ENCODE results near the gene EP400. TPM values are rescaled to one million over a fixed set of nuclear protein-coding genes. Genes with fewer than 3 reads are reported as not detected.

EP400 gene
- polyA plus RNA-seq, 4 donors = 33.2 to 42.3 (median 34.3) TPM

DNA sequence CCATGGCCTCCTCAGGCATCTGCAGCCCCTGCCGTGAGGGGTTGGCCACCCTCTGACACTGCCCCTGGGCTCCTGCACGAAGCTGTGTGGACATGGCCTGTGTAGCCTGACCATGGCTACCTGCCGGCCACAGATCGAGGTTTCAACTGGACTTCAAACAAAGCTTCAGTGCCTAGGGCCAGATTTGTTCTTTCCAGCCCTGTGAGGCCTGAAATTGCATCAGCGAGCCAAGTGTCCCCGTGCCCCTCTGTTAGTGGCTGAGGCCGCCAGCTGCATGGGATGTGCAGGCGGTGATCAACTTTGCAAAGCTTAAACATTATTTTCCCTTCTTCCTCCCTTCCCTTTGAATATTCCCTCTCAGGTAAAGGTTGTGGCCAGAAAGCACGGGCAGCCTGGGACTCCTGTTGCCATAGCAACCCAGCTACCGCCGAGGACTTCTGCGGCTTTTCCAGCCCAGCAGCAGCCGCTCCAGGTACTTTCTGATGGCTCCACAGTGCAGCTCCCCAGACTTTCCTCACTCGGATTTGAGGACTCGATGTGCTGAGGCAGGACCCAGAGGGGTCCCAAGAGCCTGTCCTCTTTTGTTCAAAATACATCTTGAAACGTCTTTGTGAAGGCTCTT lies 158.6 kb downstream of the EP400 start:
- no peak for DNase-seq (ENCODE audit: low read depth in 4 of 4, low spot score in 3 of 4)

DNA sequence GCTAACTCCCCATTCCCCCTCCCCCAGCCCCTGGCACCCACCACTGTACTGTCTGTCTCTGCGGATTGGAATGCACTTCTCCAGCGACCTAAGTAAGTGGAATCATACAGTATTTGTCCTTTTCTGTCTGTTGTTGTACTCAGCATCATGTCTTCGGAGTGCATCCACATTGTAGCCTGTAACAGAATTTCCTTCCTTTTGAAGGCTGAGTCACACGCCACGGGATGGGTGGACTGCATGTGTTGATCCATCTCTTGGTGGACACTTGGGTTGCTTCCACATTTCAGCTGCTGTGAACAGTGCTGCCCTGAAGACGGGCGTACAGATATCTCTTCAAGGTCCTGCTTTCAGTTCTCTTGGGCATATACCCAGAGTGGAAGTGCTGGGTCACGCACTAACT lies 160.0 kb downstream of the EP400 start:
- DNase-seq (ENCODE audit: low read depth in 4 of 4, low spot score in 3 of 4) = no peak

DNA sequence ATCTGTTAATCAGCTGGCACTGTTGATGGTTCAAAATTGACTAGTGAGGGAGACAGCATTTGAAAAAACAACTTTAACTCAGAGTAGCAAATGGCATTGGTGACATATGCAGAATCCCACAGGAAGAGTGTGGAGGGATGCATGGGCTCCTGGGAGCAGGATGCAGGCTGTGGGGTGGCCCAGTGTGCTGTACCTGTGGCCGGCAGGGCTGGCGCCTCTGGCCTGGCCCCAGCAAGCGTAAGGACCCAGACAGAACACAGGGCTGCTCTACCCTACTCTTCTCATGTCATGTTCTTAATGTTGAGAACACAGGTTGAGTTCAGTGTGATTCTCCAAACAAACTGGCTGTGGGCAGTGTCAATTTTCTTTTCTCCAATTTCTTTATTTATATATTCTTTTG lies 160.9 kb downstream of the EP400 start:
- DNase-seq (ENCODE audit: low read depth in 4 of 4, low spot score in 3 of 4) = no peak

- DNase-seq (ENCODE audit: low read depth in 4 of 4, low spot score in 3 of 4) = no peak
Measured at GRCh38 chr12:132111654-132112304, 162.0 kb downstream of the EP400 start.

DNA sequence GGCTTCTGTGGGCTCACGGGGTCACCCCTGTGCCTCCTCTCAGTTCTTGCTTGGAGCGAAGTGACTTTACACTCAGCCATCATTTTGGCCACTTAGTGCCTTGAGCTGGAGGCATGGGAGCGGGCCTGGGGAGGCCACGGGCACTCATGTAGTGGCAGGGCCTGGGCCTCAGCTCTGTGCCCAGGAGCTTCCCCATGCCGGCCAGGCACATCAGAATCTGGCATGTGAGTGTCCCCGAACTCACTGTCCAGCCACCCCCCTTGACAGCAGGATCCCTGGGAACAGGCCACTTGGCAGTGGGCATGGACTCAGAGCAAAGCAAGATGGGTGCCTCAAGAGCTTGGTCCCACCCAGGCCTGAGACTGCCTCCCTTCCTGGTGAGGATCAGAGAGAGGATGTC lies 164.9 kb downstream of the EP400 start:
- no peak for DNase-seq (ENCODE audit: low read depth in 4 of 4, low spot score in 3 of 4)

GRCh38 chr12:132115500-132115899 lies 165.8 kb downstream of the EP400 start:
- DNase-seq (ENCODE audit: low read depth in 4 of 4, low spot score in 3 of 4) = no peak

- no peak for DNase-seq (ENCODE audit: low read depth in 4 of 4, low spot score in 3 of 4)
Measured at GRCh38 chr12:132116709-132117557, 167.2 kb downstream of the EP400 start.

- no peak for DNase-seq (ENCODE audit: low read depth in 4 of 4, low spot score in 3 of 4)
Measured at GRCh38 chr12:132117558-132117875, 167.8 kb downstream of the EP400 start.

DNA sequence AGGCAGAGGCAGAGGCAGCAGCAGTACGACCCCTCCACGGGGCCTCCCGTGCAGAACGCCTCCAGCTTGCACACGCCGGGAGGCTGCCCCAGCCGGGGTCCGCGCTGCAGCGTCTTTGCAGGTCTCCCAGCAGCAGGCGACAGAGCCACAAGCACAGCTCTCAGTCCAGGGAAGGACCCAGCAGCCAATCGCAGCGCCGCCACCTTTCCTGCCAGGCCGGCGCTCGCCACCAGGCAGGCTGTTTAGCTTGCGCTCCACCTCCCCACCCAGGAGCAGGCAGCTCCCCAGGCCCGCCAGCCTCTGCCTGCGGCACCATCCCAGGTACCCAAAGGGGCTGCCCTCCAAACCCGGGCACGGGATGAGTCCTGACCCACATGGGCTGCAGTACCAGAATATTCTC lies 169.1 kb downstream of the EP400 start:
- no peak for DNase-seq (ENCODE audit: low read depth in 4 of 4, low spot score in 3 of 4)

- no peak for DNase-seq (ENCODE audit: low read depth in 4 of 4, low spot score in 3 of 4)
Measured at GRCh38 chr12:132121283-132121682, 171.5 kb downstream of the EP400 start.

- no peak for DNase-seq (ENCODE audit: low read depth in 4 of 4, low spot score in 3 of 4)
Measured at GRCh38 chr12:132123970-132124765, 174.4 kb downstream of the EP400 start.

DNA sequence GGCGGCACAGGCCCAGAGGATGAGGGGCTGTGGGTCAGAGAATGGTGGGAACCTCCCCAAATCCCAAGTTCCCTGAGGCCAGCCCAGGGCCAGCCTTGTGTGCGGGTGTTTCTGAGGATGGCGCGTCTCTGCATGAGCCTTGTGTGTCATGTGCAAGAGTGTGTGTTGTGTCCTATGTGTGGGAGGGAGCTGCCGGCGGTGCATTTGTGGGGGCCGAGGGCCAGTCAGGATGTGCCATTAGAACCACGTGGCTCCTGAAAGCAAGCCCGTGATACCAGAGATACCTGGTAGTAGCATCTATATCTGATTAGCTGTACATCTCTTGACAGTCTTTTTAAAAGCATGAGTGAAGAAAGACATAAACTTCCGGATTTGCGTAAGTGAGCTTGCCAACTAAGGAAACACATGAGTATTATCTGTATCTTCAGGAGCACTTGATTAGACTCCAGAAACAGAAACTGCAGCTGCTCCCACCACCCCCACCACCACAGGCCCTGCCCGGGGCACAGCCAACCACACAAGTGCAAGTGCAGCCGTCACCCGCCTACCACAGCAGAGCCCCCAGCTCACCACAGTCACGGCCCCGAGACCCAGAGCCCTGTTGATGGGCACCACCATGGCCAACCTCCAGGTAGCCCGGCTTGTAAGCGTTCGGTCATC lies 175.2 kb downstream of the EP400 start:
- DNase-seq (ENCODE audit: low read depth in 4 of 4, low spot score in 3 of 4) = no peak

GRCh38 chr12:132125736-132126135 lies 176.0 kb downstream of the EP400 start:
- no peak for DNase-seq (ENCODE audit: low read depth in 4 of 4, low spot score in 3 of 4)

- no peak for DNase-seq (ENCODE audit: low read depth in 4 of 4, low spot score in 3 of 4)
Measured at GRCh38 chr12:132127041-132127440, 177.3 kb downstream of the EP400 start.

- no peak for DNase-seq (ENCODE audit: low read depth in 4 of 4, low spot score in 3 of 4)
Measured at GRCh38 chr12:132129007-132129406, 179.3 kb downstream of the EP400 start.

DNA sequence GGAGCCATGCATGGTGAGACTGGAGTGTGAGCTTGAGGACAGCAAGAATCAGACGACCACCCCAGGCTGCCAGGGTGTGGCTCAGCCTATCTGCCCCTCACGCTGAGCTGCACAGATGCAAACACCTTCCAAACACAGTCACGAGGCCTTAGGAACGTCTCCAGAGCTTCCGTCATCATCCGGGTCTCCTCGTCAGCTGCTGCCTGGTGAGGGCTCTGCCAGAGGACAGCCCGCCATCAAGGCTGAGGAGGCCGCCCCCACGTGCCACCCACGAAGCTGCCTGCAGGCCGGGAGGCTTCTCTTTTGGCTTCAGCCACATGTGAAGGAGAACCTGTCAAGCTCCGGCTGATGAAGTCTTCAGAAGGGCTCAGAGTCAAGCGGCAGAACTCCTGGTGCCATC lies 180.9 kb downstream of the EP400 start:
- DNase-seq (ENCODE audit: low read depth in 4 of 4, low spot score in 3 of 4) = no peak
